CD4-positive, alpha-beta T cell treated with Interleukin-2 at 100 ng/mL for 4 hours (primary cell): ENCODE results near the gene KLHDC8A.
"Not testable (repeated sequence)": the region's sequence is repeated elsewhere in the genome, so short reads cannot be mapped to it uniquely, and the experiment has no call there.

Experiments
- DNase-seq: peaks from one replicate; pipeline ENCODE4 v3.0.0-alpha.2; 2020; ENCODE audit warnings: low spot score

The KLHDC8A gene

DNA sequence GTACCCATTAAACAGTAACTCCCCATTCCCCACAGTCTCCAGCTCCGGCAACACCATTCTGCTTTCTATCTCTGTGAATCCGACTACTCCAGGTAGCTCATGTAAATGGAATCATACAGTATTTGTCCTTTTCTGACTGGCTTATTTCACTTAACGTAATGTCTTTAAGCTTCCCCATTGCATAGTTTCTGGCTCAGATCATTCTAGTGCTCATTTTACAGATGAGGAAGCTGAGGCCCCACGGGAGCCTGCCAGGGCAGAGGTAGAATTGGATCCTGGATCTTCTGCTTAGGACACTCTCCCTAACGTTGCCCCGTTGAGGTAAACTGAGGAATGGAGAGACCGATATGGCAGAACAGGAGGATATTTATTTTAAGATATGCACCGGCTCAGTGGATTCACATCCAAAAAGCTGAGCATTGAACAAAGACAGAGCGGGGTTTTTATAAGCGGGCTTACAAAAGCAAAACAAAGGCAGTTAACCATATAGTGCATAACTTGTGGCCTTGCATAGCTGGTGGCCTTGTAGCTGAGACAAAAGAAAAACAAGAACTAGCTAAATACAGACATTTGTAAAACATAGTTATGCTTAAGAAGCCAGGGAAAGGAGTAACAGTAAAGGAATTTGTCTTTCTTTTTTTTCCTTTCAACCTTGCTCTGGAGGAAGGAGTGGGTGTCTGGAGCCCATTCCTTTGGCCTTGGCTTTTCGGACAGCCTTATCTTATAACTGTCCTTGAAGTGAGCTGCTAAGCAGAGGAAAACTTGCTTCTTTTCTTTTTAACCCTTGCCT, 15.3 kb upstream of the KLHDC8A start:
- DNase-seq: no peak

DNA sequence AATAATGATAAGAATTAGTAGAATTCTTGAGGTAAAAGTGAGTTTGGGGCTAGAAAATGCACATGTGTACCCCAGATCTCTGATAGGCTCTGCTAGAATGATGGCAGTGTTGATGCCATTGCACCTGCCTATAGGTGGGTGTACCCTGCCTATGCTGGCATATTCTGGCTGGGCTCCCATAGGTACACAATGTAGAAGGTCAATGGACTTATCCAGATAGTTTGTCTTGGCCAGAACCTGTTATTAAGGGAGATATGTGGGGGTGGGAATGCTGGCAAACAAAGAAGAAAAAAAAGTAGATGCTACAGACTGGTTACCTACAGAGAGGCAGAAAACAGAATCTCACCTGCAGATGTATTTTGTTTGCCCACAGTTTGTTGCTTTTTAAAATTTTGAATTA, 14.1 kb upstream of the KLHDC8A start:
- no peak for DNase-seq

DNA sequence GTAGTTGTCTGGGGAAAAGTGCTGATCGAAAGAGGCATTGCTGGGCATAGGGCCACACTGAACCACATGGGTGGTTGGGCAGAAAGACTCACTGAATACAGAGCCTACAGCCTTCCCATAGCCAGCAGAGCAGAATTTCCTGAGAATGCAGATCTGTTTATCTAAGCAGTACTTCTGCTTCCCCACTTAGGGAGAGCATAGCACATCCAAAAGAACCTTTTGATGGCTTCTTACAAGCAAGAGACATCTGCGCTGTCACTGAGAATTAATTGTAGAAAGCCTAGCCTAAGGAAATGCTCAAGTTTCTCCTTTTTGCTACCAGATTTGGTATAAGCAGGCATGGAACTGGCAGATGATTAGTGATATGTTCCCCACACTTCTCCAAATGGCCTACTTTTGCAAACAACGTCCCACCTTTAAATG, 13.0 kb upstream of the KLHDC8A start:
- no peak for DNase-seq

DNA sequence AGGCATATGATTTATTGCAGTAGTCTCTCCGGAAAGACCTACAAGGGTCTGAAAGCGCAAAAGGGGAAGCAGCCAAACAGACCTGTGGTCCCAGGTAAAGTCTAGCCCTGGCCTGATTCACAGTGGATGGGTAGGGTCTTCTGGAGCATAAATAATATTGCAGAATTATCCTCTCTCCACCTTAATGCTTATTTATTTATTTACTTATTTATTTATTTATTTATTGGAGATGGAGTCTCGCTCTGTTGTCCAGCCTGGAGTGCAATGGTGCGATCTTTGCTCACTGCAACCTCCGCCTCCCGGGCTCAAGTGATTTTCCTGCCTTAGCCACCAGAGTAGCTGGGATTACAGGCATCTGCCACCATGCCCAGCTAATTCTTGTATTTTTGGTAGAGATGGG, 11.8 kb upstream of the KLHDC8A start:
- no peak for DNase-seq

DNA sequence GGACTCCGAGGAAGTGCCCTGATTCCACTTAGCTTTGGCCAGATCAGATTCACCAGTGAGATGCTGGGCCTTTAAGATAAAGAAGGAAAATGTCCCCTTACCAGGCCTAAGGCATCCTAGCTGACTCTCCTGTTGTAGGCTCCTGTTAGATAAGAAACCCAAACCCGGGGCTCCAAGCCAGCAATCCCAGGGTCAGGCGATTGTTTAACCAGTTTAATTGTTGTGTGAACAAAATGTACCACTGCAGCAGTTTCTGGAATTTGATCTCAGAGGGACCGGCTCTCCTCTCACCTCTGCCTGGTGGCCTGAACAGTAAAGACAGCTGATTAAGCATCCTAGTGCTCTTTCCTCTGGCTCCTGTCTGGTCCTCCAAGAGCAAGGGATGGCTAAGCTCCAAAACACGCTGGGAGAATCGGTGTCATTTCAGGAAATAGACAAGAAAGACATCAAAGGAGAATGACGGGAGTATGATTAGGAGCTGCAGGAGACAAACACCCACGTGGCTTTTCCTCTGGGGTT, 9.3 kb upstream of the KLHDC8A start:
- no peak for DNase-seq

DNA sequence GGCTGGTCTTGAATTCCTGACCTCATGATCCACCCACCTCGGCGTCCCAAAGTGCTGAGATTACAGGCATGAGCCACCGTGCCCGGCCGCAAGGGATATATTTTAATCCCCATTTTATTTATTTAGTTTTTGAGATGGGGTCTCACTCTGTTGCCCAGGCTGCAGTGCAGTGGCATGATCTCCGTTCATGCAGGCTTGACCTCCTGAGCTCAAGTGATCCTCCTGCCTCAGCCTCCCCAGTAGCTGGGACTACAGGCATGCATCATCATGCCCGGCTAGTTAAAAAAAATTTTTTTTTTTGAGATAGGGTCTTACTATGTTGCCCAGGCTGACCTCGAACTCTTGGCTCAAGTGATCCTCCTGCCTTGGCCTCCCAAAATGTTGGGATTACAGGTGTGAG, 8.4 kb upstream of the KLHDC8A start:
- not testable (repeated sequence) for DNase-seq

DNA sequence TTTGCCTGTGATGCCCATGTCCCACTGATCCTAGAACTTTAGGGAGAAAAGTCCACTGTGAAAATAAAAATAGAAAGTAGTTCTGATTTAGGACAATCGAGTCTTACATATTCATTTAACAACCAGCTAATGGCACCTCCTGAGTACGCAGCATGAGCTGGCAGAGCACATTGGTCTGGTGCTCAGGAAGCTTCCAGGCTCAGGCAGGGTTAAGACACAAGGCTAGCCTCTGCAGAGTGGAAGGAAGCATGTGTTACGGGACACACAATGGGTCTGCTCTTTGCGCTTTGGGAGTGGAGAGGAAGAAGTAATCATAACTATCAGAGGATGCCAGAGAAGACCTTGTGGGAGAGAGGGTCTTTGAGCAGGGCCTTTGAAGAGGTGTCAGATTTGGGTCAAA, 4.2 kb upstream of the KLHDC8A start:
- DNase-seq: no peak

DNA sequence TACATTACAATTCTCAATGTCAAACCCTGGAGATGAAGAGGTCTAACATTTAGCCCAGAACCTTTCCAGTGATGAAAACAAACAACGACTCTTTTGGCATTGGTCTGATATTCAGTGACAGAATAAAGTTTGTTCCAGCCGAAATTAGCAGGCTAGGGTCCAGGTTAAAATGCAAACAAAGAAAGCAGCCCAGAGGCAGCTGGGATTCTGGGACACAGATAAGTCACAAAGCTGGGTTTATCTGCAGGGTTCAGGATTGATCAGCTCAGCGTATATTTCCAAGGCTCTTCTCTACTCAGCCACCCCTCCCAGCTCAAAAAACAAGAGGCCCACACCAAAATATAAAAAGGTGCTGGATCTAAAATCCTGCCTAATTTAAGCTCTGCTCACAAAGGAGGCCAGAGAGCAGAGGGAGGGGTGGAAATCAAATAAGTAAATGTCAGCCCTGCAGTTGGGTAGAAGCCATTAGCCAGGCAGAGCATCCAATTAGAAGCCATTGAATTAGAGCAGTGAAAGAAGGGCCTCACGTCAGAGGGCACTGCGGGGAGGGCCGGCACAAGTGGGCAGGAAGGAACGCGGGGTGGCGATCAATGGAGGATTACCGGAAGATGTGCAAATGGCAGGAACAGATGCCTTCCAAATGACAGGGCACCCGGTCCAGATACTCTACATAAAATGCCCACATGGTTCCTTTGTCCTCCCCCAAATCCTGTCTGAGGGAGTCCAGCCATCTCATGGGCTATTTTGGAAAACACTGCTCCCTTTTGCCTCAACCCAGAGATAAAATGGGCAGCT, 3.2 kb upstream of the KLHDC8A start:
- DNase-seq: no peak

DNA sequence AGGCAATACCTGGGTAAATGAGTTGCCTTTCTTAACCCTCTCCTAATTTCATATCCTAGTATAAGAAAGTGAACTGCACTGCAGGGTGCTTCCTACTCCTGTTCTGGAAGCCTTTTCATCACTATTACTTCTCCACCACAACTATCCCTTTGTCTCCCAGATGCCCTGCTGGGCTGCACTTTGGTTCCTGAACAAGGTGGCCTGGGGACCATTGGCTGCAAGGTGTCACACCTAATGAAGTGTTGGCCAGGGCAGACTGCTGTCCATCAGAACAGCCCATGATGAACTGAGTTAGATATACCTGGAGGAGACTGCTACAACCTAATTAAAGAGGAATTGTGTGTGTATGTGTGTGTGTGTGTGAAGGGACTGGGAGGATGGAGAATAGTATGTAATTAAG, 1.9 kb upstream of the KLHDC8A start:
- no peak for DNase-seq

DNA sequence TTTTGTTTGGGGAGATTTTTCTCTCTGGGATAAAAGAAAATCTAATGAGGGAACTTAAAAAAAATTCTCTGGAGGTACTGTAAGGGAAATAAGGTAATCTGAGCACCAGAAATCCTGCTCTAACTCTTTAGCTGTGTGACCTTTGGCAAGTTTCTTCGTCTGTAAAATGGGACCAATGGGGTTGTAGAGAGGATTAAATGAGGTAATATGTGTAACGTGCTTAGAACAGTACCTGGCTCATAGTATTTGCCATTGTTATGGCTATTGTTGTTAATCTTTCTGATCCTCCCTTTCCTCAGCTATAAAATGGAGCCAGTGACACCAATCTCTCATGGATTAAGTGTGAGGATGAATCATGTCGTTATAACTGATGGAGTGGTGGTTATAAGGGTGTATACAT, 845 bp upstream of the KLHDC8A start:
- no peak for DNase-seq

DNA sequence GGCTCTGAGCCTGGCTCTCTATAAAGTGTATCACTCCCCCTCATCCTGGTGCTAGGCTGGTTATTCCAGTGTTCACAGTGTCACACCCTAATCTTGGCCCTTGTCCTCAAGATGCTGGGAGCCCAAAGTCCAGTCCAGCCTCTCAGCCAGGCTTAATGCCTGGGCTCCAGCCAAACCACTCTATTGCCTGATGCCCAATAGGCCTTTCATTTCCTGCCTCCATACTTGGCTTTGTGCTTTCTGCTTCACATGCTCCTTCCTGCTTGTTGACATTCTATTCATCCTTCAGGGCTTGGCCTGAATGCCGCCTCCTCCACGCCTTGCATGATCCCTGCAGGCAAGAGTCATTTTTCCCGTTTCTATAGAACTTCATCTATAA, 1.7 kb downstream of the KLHDC8A start:
- no peak for DNase-seq

DNA sequence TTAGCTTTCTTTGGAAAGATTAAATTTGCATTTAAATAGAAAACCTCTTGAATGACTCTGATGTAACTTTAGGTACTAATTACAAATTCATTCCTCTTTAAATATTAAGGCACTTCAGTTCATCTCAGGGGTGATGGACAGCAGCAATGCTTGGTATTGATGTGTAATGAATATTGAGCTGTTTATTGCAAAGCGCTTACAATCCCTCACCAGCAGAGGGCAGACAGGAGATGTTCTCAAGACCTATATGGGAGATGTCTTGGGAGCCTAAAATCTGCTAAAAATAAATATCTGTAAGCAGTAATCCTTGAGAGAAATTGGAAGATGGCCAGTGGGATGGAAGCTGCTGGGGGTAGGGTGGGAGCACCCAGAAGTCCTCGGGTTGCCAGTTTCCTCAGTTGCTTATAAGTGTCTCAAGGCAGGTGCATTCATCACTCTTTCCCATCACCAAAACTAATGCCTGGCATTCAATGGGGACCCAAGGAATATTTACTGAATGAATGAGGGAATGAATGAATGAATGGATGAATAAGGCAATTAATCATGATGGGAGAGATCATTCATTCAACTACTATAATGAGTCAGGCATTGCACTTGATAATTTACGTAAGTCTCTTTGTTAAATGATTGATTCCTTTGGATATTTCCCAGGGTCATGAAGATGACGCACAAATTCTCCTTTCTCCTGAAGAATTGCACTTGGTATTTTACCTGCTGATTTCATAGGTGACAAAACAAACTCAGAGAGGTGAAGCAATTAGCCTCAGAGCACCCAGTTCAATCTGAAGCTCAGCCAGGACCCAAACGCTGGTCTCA, 2.3 kb downstream of the KLHDC8A start:
- DNase-seq: peak; percentile 71

DNA sequence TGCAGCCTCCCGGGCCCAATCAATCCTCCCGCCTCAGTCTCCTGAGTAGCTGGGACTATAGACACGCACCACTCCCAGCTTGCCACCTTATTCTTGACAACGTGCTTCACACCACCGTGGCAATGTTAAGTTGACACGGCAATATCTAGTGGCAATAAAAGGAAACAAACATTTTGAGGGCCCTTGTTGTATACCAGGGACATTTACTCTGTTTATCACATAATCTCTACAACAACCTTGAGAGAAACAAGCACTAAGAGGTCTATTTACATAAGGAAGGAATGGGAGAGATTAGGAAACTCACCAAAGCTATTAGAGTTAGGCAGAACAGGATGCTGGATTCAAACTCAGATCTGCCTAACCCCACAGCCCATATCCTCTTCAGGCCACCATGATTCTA, 3.1 kb downstream of the KLHDC8A start:
- no peak for DNase-seq

DNA sequence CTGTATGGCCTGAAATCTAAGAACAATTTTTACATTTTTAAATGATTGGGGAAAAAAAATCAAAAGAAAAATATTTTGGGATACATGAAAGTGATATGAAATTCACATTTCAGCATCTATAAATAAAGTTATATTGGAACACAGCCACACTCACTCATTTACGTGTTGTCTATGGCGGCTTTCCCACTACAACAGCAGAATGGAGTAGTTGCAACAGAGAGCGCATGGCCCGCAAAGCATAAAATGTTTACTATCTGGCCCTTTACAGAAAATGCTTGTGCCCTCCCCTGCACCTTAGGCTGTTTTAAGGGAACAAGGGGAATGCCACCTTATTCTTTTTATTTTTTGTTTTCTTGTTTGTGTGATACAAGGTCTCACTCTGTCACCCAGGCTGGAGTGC, 3.5 kb downstream of the KLHDC8A start:
- DNase-seq: no peak

DNA sequence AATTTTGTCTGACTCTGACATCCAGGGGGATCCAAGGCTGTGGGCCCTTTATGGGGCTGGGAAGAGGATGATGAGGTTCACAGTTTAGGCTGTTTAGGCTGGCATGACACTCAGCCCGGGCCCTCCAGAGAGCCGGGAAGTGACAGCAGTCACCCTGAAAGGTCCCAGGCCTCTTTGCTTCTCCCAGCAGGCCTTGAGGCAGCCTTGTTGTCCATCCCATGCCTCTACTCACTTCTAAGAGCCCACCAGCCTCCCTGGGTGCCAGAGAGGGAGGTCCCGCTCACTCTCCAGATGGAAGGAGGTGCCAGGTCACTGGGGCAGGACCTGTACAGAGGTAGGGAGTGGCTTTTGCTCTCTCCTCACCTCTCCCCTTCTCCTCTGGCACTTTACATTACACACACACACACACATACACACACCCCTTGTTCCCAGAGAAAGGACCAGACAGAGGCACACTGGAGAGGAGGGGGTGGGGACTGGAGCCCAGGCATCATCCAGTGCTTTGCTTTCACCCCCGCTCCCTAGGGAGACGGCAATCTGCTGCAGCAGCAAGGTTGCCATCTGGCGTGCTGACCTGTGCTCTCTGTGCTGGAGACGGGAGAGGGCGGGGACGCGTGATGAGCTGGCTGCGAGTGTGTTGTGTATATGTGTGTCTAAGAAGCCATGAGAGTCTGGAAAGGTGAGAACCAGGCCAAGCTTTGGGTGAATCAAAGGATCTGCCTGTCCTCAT, 4.6 kb downstream of the KLHDC8A start:
- no peak for DNase-seq

DNA sequence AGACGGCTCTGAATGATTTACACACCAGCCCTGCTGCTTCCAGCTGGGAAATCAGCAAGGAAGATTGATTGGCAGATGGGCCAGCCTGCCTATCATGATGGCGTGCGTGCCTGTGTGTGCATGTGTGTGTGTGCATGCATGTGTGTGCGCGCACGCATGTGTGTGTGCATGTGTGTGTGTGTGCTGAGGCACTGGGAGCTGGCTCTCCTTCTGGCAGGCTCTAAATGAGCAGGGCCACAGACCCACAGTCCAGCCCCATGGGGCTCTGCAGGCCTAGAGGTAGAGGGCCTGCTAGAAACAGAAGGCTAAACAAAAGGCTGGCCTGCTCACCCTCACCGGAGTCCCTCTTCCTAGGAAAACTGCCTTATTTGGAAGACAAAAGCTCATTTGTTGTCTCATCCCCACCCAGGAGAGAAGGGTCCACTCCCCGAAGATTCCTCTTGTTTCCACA, 6.0 kb downstream of the KLHDC8A start:
- DNase-seq: no peak

DNA sequence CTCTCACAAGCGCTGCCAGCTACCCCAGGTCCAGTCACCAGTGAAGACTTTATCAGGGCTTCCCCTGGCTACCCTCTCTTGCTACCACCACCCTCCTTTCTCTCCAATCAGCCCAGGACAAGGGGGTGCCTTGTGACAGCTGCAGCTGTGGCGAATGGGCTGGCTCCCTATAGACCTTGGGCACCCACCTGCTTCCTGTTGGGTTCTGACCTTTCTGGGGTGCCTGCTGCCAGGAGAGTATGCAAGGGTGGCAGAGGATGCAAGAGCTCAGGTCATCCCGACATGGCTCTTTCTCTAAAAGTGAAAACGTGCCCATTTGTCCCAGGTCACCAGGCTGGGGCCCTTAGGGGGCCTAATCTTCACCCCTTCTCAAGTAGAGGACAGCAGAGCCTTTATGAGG, 6.6 kb downstream of the KLHDC8A start:
- no peak for DNase-seq

DNA sequence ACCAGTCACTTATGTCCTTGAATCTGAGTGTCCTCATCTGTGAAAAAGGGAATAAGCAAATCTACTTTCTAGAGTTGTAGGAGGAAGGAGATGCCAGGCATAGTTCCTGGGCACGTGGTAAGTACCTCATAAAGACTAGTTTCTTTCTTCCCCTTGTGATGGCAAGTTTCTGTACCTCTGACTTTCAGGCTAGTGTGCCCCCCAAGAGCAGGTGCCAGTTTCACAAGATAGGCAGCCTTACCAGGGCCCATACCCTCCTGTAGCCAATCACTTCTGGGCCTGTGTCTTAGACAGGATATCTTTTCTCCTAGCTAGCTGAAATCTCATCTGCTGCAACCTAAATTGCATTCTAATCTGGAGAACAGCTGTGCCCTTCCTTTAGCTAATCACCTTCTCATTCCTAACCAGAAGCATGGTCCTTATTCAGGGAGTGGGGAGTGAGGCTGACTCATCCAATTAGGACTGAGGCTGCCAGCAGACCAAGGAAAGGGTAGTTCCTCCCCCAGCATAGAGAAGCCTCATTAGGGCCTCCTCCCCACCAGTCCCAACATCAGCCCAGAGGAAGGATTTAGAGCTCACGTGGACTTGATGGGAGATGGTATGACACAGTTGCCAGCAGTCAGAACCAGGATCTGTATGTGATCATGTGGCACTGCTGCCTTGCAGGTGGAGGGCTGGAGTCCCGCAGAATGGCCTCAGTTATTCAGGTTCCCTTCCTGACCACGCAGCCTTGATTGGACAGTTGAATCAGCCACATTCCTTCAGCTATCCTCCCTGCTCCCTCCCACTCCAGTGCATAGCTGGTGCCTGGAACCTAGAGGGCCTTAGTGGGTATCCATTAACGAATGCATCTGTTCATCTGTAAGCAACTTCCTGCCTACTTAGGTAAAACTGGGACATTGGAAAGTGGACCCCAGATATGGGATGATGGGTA, 7.9 kb downstream of the KLHDC8A start:
- no peak for DNase-seq

DNA sequence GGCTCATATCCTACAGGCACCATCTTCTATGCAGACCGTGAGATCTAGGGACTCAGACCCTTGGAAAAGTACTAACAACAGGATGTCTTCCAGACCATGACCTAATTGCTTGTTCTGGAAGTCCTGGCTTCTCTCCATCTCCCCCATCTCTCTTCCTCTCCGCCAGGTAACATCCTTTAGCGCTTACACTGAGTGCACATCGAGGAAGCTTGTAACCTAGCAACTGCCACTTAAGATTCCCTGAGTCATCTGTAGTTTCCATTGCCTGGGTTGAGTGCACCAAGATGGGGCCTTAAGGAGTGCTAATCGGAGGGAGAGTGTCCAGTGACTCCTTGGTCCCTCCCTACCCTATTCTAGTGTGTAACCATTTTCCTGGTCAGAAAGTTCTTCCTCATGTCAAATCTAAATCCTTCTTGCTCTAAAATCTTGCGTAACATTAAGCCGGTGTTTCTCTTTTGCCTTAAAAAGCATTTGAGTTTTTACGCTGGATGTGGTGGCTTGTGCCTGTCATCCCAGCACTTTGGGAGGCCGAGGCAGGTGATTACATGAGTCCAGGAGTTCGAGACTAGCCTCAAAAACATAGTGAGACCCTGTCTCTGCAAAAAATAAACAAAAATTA, 9.7 kb downstream of the KLHDC8A start:
- DNase-seq: no peak

DNA sequence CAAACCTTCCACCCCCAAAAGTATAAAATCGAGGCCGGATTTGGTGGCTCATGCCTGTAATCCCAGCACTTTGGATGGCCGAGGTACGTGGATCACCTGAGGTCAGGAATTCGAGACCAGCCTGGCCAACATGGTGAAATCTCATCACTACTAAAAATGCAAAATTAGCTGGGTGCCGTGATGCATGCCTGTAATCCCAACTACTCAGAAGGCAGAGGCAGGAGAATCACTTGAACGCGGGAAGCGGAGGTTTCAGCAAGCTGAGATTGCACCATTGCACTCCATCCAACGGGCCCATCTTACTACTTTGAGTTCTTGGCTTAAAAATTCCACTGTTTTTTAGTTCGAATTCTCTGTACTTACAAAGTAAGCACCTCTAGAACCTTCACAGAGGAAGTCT, 11.0 kb downstream of the KLHDC8A start:
- DNase-seq: no peak
